Glutamatergic neuron (in vitro differentiated cells): ENCODE measurements around the gene NKX1-1. TPM values are rescaled to one million over a fixed set of nuclear protein-coding genes. Genes with fewer than 3 reads are reported as not detected.

Experiments
- DNase-seq: peaks from one replicate; pipeline ENCODE4 v3.0.0; 2022
- H3K27ac Mint-ChIP-seq: one replicate; pipeline ENCODE4 v1.8.0; 2020; ENCODE audit warnings: mild to moderate bottlenecking, mixed read lengths, inconsistent platforms; ENCODE audit not compliant: unreplicated experiment
- H3K27me3 Mint-ChIP-seq: one replicate; pipeline ENCODE4 v1.8.0; 2020; ENCODE audit warnings: mild to moderate bottlenecking, moderate library complexity, mixed read lengths, inconsistent platforms; ENCODE audit not compliant: unreplicated experiment
- H3K36me3 Mint-ChIP-seq: one replicate; pipeline ENCODE4 v1.8.0; 2020; ENCODE audit warnings: mild to moderate bottlenecking, mixed read lengths, inconsistent platforms; ENCODE audit not compliant: unreplicated experiment
- H3K4me1 Mint-ChIP-seq: one replicate; pipeline ENCODE4 v1.8.0; 2020; ENCODE audit warnings: mild to moderate bottlenecking, low read depth, mixed read lengths, inconsistent platforms; ENCODE audit not compliant: unreplicated experiment
- H3K4me3 Mint-ChIP-seq: one replicate; pipeline ENCODE4 v1.8.0; 2020; ENCODE audit warnings: mild to moderate bottlenecking, mixed read lengths, inconsistent platforms; ENCODE audit not compliant: unreplicated experiment
- H3K9me3 Mint-ChIP-seq: one replicate; pipeline ENCODE4 v1.8.0; 2020; ENCODE audit warnings: mild to moderate bottlenecking, moderate library complexity, mixed read lengths, inconsistent platforms; ENCODE audit not compliant: unreplicated experiment
- CTCF ChIP-seq: fragments of 200-600 bp; sonication (generic); IDR thresholded peaks from one replicate; pipeline ENCODE4 v1.5.0; 2021; ENCODE audit not compliant: partially characterized antibody, unreplicated experiment
- long read RNA-seq: library from polyadenylated mRNA; unstranded; transcript quantifications from one replicate; pipeline ENCODE4 v2.0.0, GENCODE V29; 2020; ENCODE audit not compliant: unreplicated experiment
- total RNA-seq: library from RNA; stranded (reverse); fragmentation: NEBNext Ultra II Directional; extraction: Animal tissue kit (Norgen Biotek cat#: 25700); gene quantifications from one replicate; pipeline ENCODE4 v1.2.1, GENCODE V29; 2021; ENCODE audit not compliant: unreplicated experiment

Gene NKX1-1
- total RNA-seq, result not detected
- long read RNA-seq, result 0 reads

- Mint-ChIP-seq H3K27ac (no peak within 1 kb of the TSS), H3K4me3 (peak within 1 kb of the TSS; percentile 64), H3K4me1 (peaks cover 6% of the 10 kb centered on the region), H3K36me3 (no peaks in the 10 kb centered on the region), H3K9me3 (peaks cover 6% of the 10 kb centered on the region), H3K27me3 (peaks cover 24% of the 10 kb centered on the region)
- TF ChIP-seq CTCF, result no peak
- DNase-seq, result peak; percentile 34
Observed at GRCh38 chr4:1406394-1406980, at the start of gene NKX1-1. Gene NKX1-1 (minus strand): TSS chr4:1406442. CDS start chr4:1406442, 0 bp downstream.

- DNase-seq, result no peak
- TF ChIP-seq CTCF, result no peak
- Mint-ChIP-seq H3K36me3 (peaks cover 29% of the 10 kb centered on the region), H3K9me3 (peaks cover 16% of the 10 kb centered on the region), H3K4me3 (no peak overlapping the region), H3K27me3 (peaks cover 25% of the 10 kb centered on the region), H3K4me1 (no peaks in the 10 kb centered on the region), H3K27ac (no peak overlapping the region)
Observed at GRCh38 chr4:1453731-1454130, 47.5 kb upstream of the NKX1-1 start.

GRCh38 chr4:1452431-1453051 lies 46.3 kb upstream of the NKX1-1 start:
- H3K4me3 Mint-ChIP-seq, result no peak overlapping the region
- peak overlapping the region; percentile 19 for H3K27ac Mint-ChIP-seq
- peaks cover under 1% of the 10 kb centered on the region for H3K4me1 Mint-ChIP-seq
- no peak for TF ChIP-seq CTCF
- H3K9me3 Mint-ChIP-seq, result peaks cover 14% of the 10 kb centered on the region
- DNase-seq, result no peak
- H3K36me3 Mint-ChIP-seq, result peaks cover 29% of the 10 kb centered on the region
- H3K27me3 Mint-ChIP-seq, result peaks cover 18% of the 10 kb centered on the region

- Mint-ChIP-seq H3K4me1 (peaks cover 4% of the 10 kb centered on the region), H3K36me3 (peaks cover 22% of the 10 kb centered on the region), H3K27ac (no peak overlapping the region), H3K27me3 (peaks cover 14% of the 10 kb centered on the region), H3K4me3 (no peak overlapping the region), H3K9me3 (peaks cover 14% of the 10 kb centered on the region)
- DNase-seq, result no peak
- no peak for TF ChIP-seq CTCF
Observed at GRCh38 chr4:1451752-1452122, 45.5 kb upstream of the NKX1-1 start.

GRCh38 chr4:1451106-1451751 lies 45.0 kb upstream of the NKX1-1 start:
- H3K4me1 Mint-ChIP-seq, result peaks cover 4% of the 10 kb centered on the region
- peaks cover 13% of the 10 kb centered on the region for H3K27me3 Mint-ChIP-seq
- no peak overlapping the region for H3K4me3 Mint-ChIP-seq
- TF ChIP-seq CTCF, result no peak
- H3K36me3 Mint-ChIP-seq, result peaks cover 21% of the 10 kb centered on the region
- no peak for DNase-seq
- H3K9me3 Mint-ChIP-seq, result peaks cover 14% of the 10 kb centered on the region
- no peak overlapping the region for H3K27ac Mint-ChIP-seq
